ENCODE data around the gene CRK.
"Not testable (repeated sequence)": the region's sequence is repeated elsewhere in the genome, so short reads cannot be mapped to it uniquely, and the experiment has no call there.

The CRK gene

DNA sequence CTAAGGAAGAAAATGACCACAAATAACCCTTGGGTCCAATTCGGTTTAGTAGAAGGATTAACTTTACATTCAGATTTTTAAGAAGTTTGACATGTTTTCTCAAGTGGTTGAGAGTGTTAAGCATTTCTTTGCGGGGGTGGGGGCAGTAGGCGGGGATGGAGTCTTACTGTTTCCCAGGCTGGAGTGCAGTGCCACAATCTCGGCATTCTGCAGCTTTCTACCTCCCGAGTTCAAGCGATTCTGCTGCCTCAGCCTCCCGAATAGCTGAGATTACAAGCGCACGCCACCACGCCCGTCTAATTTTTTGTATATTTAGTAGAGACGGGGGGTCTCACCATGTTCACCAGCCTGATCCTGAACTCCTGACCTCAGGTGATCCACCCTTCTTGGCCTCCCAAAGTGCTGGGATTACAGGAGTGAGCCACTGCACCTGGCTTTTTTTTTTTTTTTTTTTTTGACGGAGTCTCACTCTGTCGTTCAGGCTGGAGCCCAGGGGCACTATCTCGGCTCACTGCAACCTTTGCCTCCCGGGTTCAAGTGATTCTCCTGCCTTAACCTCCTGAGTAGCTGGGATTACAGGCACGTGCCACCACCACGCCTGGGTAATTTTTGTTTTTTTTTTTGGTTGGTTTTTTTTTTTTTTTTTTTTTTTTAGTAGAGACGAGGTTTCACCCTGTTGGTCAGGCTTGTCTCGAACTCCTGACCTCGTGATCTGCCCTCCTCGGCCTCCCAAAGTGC lies 68.4 kb downstream of the CRK start:
- DNase-seq: not testable (repeated sequence)

DNA sequence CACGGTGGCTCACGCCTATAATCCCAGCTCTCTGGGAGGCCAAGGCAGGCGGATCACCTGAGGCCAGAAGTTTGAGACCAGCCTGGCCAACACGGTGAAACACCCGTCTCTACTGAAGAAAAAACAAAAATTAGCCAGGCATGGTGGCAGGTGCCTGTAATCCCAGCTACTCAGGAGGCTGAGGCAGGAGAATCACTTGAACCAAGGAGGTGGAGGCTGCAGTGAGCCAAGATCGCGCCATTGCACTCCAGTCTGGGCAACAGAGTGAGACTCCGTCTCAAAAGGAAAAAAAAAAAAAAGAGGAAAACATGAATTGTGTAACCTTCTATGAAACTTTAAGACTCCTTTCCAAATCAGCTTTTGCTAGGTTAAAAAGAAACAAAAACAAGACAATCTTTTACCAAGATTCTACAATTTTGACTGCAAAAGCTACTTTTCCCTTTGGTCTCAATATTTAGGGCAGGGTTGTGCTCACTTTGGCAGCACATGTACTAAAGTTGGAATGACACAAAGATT lies 69.3 kb downstream of the CRK start:
- DNase-seq: not testable (repeated sequence)

DNA sequence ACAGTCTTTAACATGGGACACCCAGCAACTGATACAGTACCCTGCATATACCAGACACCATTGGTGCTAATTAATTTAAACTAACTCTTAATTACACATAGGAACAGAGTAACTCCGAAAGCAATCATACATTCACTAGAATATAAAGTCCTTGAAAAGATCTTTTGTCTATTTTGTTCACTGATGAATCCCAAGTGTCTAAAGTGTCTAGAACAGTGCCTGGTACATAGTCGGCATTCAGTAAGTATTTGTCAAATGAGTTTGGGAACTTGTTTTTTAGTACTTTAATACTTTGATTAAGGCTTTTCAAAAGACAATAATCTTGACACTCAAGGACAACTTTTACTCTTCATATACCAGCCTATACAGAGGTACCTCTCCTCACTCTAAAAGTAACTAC lies 69.8 kb downstream of the CRK start:
- DNase-seq: no peak

DNA sequence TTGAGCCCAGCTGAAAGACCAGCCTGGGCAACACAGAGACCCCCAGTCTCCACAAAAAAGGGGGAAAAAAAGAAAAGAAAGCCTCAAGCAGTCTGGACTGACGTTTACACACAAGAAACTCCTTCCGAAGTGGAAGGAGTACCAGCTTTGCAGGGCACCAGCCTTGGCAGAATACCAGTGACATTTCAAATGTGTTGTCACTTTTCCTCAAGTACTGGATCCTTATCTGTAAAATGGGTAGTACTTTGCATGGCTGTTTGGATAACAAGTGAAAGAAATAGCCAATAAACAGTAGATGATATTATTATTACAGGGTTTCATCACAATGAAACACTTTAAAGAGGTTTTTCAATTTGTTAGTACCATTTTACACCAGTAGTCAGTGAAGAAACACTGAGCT lies 70.2 kb downstream of the CRK start:
- DNase-seq: no peak

DNA sequence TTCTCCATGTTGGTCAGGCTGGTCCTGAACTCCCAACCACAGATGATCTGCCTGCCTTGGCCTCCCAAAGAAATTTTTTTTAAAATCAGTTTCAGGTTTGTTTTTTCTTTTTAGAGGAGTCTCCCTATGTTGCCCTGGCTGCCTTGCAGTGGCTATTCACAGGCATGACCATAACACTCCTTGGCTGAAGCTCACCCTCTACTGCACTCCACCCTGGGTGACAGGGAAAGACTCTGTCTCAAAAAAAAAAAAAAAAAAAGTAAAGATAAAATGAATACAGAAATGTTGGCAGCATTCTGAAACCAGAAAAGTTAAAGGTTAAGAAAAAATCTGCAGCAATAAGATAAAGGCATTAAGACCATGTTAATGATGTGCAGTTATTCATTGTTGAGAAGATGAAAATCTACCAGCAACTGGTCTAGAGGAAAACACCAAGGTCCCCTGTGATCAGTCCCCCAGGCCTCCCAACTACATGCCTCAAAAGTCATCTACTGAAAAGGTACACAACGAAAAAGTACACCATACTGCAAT lies 71.1 kb downstream of the CRK start:
- no peak for DNase-seq

DNA sequence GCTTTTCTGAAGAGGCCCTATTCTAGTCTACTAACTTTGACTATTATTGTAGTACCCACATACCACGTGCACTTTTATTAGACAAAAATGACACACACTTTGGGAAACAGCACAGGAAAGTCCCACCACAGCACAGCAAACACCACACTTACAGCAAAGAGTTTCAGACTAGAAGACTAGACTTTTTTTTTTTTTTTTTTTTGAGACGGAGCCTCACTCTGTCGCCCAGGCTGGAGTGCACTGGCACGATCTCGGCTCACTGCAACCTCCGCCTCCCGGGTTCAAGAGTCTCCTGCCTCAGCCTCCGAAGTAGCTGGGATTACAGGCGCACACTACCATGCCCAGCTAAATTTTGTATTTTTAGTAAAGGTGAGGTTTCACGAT lies 76.1 kb downstream of the CRK start:
- peak in 1 of 51 donors; percentile 3 for DNase-seq

DNA sequence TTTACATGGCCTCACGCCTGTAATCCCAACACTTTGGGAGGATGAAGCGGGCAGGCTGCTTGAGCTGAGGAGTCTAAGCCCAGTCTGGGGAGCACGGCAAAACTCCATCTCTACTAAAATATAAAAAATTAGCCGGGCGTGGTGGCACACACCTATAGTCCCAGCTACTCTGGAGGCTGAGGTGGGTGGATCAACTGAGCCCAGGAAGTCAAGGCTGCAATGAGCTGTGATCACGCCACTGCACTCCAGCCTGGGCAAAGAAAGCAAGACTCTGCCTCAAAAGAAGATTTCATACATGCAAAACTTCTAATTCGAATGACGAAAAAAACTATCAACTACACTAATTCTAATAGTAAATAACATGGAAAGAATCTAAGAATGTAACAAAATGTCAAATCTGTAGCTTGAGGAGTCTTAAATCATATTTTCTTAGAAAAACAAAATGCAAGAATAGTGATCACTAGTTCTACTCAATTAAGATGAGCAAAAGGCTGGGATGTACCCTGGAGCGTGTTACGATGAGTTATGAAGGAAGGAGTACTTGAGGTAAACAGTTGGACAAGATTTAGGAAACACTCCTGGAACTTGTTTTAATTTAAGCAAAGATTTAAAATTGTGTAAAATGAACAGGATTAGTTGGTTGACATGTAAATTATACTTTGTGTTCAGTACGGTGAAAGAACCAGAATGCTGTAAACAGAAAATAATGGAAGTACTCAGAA lies 76.7 kb downstream of the CRK start:
- no peak for DNase-seq

DNA sequence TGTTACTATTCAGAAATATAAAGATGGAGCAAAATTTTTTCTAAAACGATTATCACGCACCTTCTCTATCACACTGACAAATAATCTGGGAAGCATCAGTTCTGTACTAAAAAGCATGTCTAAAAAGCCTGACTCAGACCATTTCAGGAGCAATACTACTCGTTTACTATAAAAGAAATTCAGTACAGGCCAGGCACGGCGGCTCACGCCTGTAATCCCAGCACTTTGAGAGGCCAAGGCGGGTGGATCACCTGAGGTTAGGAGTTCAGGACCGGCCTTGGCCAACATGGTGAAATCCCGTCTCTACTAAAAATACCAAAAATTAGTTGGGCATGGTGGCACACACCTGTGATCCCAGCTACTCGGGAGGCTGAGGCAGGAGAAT lies 77.6 kb downstream of the CRK start:
- DNase-seq: not testable (repeated sequence)

DNA sequence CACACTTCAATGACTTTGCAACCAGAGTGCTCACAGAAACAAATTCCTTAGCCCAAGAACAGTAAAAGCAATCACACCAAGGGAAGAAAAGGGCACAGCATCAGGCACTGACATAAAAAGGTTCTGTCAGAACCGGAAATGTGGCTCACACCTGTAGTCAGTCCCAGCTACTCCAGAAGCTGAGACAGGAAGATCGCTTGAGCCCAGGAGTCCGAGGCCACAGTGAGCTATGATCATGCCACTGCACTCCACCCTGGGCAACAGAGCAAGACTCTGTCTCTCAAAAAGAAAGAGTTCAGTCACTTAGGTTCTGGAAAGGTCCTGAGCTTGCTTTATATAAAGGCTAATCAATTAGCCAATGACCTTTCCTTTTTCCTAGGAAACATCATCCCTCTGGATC lies 78.7 kb downstream of the CRK start:
- no peak for DNase-seq

DNA sequence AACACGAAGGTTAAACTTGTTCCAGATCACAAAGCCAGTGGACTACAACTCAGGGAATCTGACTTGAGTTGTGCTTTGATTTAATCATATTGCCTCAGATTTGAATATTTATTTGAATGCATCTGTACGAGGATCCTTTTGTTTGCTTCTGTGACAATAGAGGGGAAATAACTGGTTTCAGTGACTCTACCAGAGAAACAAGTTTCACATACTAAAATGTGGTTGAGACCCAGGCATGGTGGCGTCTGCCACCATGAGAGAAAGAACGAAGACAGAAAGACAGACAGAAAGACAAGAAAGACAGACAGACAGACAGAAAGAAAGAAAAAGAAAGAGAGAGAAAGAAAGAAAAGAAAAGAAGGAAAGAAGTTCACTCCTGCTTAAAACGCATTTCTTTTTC lies 80.0 kb downstream of the CRK start:
- DNase-seq: no peak

DNA sequence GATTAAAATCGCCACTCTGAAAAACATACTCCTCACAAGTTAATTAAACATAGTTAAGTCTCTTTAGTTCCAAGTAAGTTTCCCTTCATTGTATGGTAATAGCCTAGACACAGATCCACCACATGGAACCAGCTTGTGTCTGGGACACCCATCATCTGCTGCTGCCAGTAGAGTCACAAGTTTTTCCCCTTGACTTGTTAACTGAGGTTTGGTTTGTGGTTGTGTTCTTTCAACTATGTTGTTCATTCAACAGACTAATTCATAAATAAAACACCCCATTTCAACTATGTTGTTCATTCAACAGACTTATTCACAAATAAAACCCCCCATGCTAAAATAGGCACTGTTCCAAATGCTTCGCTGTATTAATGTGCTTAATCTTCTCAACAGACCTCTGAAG lies 80.4 kb downstream of the CRK start:
- no peak for DNase-seq

DNA sequence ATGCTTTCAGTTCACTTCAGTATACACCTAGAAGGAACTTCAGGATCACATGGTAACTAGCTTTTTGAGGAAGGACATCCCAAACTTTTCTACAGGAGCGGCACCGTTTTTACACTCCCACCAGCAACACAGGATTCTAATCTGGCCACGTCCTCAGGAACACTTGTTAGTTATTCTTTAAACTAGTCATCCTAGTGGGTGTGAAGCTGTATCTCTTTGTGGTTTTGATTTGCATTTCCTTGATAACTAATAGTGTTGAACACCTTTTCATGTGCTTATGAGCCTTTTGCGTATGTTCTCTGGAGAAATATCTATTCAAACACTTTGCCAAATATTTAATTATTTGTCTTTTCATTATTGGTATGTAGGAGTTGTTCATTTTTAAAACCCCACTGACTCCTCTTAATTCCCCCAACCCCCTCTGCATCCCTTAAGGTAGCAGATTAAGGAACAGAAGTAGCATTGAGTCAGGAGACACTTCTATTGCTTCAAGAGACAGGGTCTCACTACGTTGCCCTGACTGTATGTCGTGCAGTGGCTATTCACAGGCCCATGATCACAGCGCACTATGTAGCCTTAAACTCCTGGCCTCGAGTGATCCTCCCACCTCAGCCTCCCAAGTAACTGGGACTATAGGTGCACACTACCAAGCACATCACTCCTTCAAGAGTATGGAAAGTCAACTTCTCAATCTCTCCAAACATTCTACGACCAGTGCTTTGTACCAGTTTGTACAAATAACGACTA lies 81.4 kb downstream of the CRK start:
- DNase-seq: no peak

DNA sequence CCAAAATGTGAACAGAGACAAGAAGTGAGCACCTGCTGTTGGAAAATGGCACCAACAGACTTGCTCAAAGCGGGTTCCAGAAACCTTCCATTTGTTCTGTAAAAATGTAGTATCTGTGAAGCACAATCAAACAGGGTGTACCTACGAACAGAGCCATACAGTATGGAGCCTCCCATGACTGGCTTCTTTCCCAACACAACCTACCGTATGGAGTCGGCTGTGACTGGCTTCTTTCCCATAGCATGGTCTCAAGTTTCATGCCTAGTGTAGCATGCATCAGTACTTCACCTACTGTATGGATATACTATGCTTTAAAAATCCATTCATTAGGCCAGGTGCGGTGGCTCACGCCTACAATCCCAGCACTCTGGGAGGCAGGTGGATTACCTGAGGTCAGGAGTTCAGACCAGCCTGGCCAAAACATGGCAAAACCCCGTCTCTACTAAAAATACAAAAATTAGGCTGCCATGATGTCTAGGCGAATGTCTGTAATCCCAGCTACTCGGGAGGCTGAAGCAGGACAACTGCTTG lies 82.3 kb downstream of the CRK start:
- no peak for DNase-seq

DNA sequence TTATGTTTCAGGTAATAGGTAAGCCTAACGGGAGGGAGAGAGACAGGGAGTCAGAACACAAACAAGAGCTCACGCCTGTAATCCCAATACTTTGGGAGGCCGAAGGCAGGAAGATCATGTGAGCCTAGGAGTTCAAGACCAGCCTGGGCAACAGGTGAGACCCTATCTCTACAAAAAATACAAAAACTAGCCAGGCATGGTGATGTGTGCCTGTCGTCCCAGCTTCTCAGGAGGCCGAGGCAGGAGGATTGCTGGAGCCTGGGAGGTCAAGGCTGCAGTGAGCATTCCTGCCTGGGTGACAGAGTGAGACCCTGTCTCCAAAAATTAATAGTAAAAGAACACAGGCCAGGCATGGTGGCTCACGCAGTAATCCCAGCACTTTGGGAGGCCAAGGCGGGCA lies 83.4 kb downstream of the CRK start:
- no peak for DNase-seq

DNA sequence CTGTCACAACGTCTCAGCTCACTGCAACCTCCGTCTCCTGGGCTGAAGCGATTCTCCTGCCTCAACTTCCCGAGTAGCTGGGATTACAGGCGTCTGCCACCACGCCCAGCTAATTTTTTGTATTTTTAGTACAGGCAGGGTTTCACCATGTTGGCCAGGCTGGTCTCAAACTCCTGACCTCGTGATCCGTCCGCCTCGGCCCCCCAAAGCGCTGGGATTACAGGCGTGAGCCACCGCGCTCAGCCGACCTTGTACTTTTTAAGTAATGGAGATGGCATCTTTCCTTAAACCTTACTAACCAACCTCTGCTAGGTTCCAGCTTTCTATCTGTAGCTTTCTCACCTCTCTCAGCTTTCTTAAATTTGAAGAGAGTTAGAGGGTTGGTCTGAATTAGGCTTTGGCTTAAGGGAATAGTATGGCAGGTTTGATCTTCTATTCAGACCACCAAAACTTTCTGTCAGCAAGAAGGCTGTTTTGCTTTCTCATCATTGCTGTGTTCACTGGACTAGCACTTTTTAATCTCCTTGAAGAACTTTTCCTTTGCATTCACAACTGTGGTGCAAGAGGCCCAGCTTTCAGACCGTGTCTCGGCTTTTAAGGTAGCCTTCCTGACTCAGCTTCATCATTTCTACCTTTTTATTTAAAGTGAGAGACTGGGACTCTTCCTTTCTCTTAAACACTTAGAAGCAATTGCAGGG lies 84.0 kb downstream of the CRK start:
- no peak for DNase-seq
